HEK293 (cell line): ENCODE data around the gene LLCFC1.

ENCODE experiments used
- CTCF ChIA-PET: fragments of 350-600 bp; formaldehyde crosslinking; extraction: SDS; loops from one replicate; lab custom pipeline; 2021; ENCODE audit warnings: antibody characterized with exemption; lab: Yijun Ruan, JAX
- POLR2A ChIA-PET: fragments of 300-600 bp; formaldehyde crosslinking; extraction: SDS; loops from one replicate; lab custom pipeline; 2020; ENCODE audit warnings: antibody characterized with exemption, inconsistent platforms; lab: Yijun Ruan, JAX
- H3K27ac ChIP-seq: fragments of 200-500 bp; sonication (Bioruptor generic); 2 replicates; pipeline ENCODE4 v1.5.1; 2014; ENCODE audit warnings: low read depth, low read length, control low read depth, inconsistent platforms; ENCODE audit errors: extremely low read depth
- H3K36me3 ChIP-seq, 2 experiments: fragments of 200-500 bp in 1 of 2; sonication (Bioruptor generic) in 1 of 2; 1 replicate in 1 of 2; 2 replicates in 1 of 2; pipeline ENCODE4 v1.5.1; 2014 to 2017; ENCODE audit warnings: inconsistent platforms in 2 of 2, low read length in 2 of 2; ENCODE audit not compliant: control insufficient read depth in 2 of 2, insufficient read depth in 1 of 2
- H3K4me1 ChIP-seq: fragments of 200-500 bp; sonication (Bioruptor generic); 2 replicates; pipeline ENCODE4 v1.5.1; 2014; ENCODE audit warnings: mild to moderate bottlenecking, low read length, inconsistent platforms; ENCODE audit not compliant: control insufficient read depth, insufficient read depth
- H3K4me3 ChIP-seq: 2 replicates; pipeline ENCODE4 v1.5.1; 2011; ENCODE audit warnings: low read depth, mild to moderate bottlenecking, control low read depth, low read length, moderate library complexity
- H3K9me3 ChIP-seq: fragments of 200-500 bp; sonication (Bioruptor generic); 2 replicates; pipeline ENCODE4 v1.5.1; 2014; ENCODE audit warnings: low read depth, low read length, inconsistent platforms; ENCODE audit not compliant: control insufficient read depth, insufficient read depth
- GLIS2 ChIP-seq: fragments of 450-650 bp; formaldehyde crosslinking; IDR thresholded peaks from 2 replicates; pipeline ENCODE4 v1.5.1; 2016; ENCODE audit warnings: missing biosample characterization, missing genetic modification characterization
- HOXA7 ChIP-seq: sonication (generic); formaldehyde crosslinking; IDR thresholded peaks from 2 replicates; pipeline ENCODE4 v1.8.1; 2022; ENCODE audit warnings: missing genetic modification reagents, borderline replicate concordance
- KLF1 ChIP-seq: fragments of 450-650 bp; formaldehyde crosslinking; IDR thresholded peaks from 2 replicates; pipeline ENCODE4 v1.5.1; 2016; ENCODE audit warnings: missing biosample characterization, missing genetic modification characterization
- RBAK ChIP-seq: fragments of 450-650 bp; formaldehyde crosslinking; IDR thresholded peaks from 2 replicates; pipeline ENCODE4 v1.5.1; 2016; ENCODE audit warnings: missing biosample characterization, missing genetic modification characterization
- SETDB1 ChIP-seq: IDR thresholded peaks from one replicate; pipeline ENCODE4 v1.6.1; 2017; ENCODE audit warnings: mild to moderate bottlenecking, low read length, moderate library complexity, mixed read lengths; ENCODE audit not compliant: insufficient read length
- TRIM28 ChIP-seq: IDR thresholded peaks from 2 replicates; pipeline ENCODE4 v1.6.1; 2011; ENCODE audit warnings: low read length, control low read depth, borderline replicate concordance
- ZNF112 ChIP-seq: fragments of 450-650 bp; formaldehyde crosslinking; IDR thresholded peaks from 2 replicates; pipeline ENCODE4 v1.5.0; 2017; ENCODE audit warnings: missing biosample characterization, missing genetic modification characterization
- ZNF138 ChIP-seq: fragments of 450-650 bp; formaldehyde crosslinking; IDR thresholded peaks from 2 replicates; pipeline ENCODE4 v1.5.1; 2016; ENCODE audit warnings: missing biosample characterization, missing genetic modification characterization, borderline replicate concordance
- ZNF140 ChIP-seq: fragments of 450-650 bp; formaldehyde crosslinking; IDR thresholded peaks from 2 replicates; pipeline ENCODE4 v1.5.1; 2016; ENCODE audit warnings: missing biosample characterization, missing genetic modification characterization
- ZNF184 ChIP-seq: fragments of 450-650 bp; IDR thresholded peaks from 2 replicates; pipeline ENCODE4 v1.5.1; 2018; ENCODE audit warnings: missing biosample characterization, mild to moderate bottlenecking, missing genetic modification characterization
- ZNF239 ChIP-seq: fragments of 450-650 bp; formaldehyde crosslinking; IDR thresholded peaks from 2 replicates; pipeline ENCODE4 v1.5.1; 2016; ENCODE audit warnings: missing biosample characterization, missing genetic modification characterization
- ZNF24 ChIP-seq: fragments of 450-650 bp; formaldehyde crosslinking; IDR thresholded peaks from 2 replicates; pipeline ENCODE4 v1.5.1; 2016; ENCODE audit warnings: missing biosample characterization, missing genetic modification characterization
- ZNF292 ChIP-seq: fragments of 450-650 bp; formaldehyde crosslinking; IDR thresholded peaks from 2 replicates; pipeline ENCODE4 v1.5.1; 2016; ENCODE audit warnings: low read depth, missing biosample characterization, missing genetic modification characterization, borderline replicate concordance
- ZNF354C ChIP-seq: fragments of 450-650 bp; formaldehyde crosslinking; IDR thresholded peaks from 2 replicates; pipeline ENCODE4 v1.5.1; 2016; ENCODE audit warnings: missing biosample characterization, missing genetic modification characterization, low read depth, borderline replicate concordance
- ZNF548 ChIP-seq: fragments of 450-650 bp; formaldehyde crosslinking; IDR thresholded peaks from 2 replicates; pipeline ENCODE4 v1.5.1; 2016; ENCODE audit warnings: missing biosample characterization, missing genetic modification characterization
- ZNF549 ChIP-seq: fragments of 450-650 bp; IDR thresholded peaks from 2 replicates; pipeline ENCODE4 v1.5.1; 2018; ENCODE audit warnings: missing biosample characterization, missing genetic modification characterization, mild to moderate bottlenecking, inconsistent platforms, moderate library complexity
- ZNF626 ChIP-seq: fragments of 450-650 bp; sonication (Bioruptor Pico); formaldehyde crosslinking; IDR thresholded peaks from 2 replicates; pipeline ENCODE4 v1.5.1; 2018; ENCODE audit warnings: missing biosample characterization, missing genetic modification characterization, inconsistent platforms
- ZNF660 ChIP-seq: fragments of 450-650 bp; IDR thresholded peaks from 2 replicates; pipeline ENCODE4 v1.5.1; 2018; ENCODE audit warnings: missing biosample characterization, mild to moderate bottlenecking, missing genetic modification characterization
- TF ChIP-seq, protein P1 (sequence below): fragments of 450-650 bp; formaldehyde crosslinking; IDR thresholded peaks from 2 replicates; pipeline ENCODE4 v1.5.1; 2016; ENCODE audit warnings: missing biosample characterization, missing genetic modification characterization, borderline replicate concordance
- TF ChIP-seq, protein P2 (sequence below): fragments of 450-650 bp; formaldehyde crosslinking; IDR thresholded peaks from 2 replicates; pipeline ENCODE4 v1.5.1; 2016; ENCODE audit warnings: missing biosample characterization, missing genetic modification characterization
- TF ChIP-seq, protein P3 (sequence below): fragments of 450-650 bp; formaldehyde crosslinking; IDR thresholded peaks from 2 replicates; pipeline ENCODE4 v1.5.1; 2016; ENCODE audit warnings: missing biosample characterization, missing genetic modification characterization, low read depth
- TF ChIP-seq, protein P4 (sequence below): fragments of 450-650 bp; formaldehyde crosslinking; IDR thresholded peaks from 2 replicates; pipeline ENCODE4 v1.5.0; 2017; ENCODE audit warnings: missing biosample characterization, missing genetic modification characterization, borderline replicate concordance
- TF ChIP-seq, protein P5 (sequence below): fragments of 450-650 bp; IDR thresholded peaks from 2 replicates; pipeline ENCODE4 v1.5.1; 2018; ENCODE audit warnings: missing biosample characterization, missing genetic modification characterization

LLCFC1 gene

DNA sequence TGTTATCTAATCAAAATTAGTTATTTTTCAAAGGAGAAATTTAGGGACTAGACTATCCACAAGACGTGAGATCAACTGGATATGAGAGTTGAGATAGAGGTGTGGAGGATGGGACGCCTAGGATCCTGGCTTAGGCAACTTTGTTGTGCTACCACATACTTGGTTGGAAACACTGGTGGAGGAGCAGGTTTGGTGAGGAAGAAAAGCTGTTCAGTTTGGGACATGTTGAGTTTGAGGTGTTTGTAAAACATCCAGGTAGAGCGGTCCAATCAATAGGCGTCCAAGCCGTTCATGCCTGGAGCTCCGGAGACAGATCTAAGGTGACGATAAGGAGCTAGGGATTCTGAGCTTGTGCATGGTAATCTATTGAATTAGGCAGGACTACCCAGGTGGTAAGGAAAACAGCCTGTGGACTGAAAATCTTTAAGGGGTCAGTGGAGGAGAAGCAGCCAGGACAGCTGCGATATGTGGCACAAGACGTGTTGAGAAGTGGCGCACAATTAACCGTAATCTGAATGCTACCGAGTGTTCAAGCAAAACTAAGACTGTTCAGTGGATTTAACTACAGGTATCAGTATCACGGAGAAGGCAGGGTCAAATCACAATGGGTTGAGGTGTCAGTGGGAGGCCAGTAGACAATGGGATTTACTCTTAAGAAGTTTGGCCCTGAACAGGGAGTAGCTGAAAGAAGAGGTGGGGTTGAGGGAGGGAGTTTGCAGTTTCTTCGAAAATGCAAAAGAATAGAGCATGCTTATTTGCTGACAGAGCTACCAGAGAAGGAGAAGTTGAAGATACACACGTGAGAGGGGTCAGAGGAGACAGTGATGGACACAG, 37.6 kb upstream of the LLCFC1 start (continued):
- TF ChIP-seq, protein P1, sequence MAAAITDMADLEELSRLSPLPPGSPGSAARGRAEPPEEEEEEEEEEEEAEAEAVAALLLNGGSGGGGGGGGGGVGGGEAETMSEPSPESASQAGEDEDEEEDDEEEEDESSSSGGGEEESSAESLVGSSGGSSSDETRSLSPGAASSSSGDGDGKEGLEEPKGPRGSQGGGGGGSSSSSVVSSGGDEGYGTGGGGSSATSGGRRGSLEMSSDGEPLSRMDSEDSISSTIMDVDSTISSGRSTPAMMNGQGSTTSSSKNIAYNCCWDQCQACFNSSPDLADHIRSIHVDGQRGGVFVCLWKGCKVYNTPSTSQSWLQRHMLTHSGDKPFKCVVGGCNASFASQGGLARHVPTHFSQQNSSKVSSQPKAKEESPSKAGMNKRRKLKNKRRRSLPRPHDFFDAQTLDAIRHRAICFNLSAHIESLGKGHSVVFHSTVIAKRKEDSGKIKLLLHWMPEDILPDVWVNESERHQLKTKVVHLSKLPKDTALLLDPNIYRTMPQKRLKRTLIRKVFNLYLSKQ, result no peak

DNA sequence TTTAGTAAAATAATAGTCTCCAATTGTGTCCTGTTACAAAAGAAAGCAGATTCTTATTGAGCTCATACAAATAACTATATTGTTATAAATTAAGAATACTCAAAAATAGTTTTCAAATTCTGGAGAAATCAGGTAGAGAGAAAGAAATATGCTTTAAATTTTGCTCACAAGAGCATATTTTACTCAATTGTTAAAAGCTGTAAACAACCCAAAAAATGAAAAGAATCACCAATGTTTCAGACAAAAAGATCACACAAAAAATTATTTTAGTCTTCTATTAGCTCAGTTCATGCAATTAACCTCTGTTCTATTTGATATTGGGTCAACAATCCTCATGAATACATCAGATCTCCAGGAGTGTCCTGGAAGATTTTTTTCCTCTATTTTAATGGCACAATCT, 35.2 kb upstream of the LLCFC1 start:
- Histone ChIP-seq H3K4me3 (no peak overlapping the region), H3K27ac (no peak overlapping the region), H3K4me1 (no peaks in the 10 kb centered on the region), H3K9me3 (no peaks in the 10 kb centered on the region), H3K36me3 (no peaks in the 10 kb centered on the region)
- TF ChIP-seq ZNF24 (tag by site-specific recombination) (no peak), ZNF239 (tag by site-specific recombination) (no peak), ZNF660 (tag by site-specific recombination) (no peak), RBAK (tag by site-specific recombination) (no peak), ZNF549 (tag by site-specific recombination) (no peak), GLIS2 (no peak), SETDB1 (peak; percentile 95), ZNF112 (tag by site-specific recombination) (no peak), ZNF184 (no peak), ZNF140 (peak; percentile 8; the same call in 1 of the 2 replicates), ZNF138 (tag by site-specific recombination) (no peak)
- TF ChIP-seq, protein P2, sequence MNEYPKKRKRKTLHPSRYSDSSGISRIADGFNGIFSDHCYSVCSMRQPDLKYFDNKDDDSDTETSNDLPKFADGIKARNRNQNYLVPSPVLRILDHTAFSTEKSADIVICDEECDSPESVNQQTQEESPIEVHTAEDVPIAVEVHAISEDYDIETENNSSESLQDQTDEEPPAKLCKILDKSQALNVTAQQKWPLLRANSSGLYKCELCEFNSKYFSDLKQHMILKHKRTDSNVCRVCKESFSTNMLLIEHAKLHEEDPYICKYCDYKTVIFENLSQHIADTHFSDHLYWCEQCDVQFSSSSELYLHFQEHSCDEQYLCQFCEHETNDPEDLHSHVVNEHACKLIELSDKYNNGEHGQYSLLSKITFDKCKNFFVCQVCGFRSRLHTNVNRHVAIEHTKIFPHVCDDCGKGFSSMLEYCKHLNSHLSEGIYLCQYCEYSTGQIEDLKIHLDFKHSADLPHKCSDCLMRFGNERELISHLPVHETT (tag by site-specific recombination), result no peak
- TF ChIP-seq, protein P3, sequence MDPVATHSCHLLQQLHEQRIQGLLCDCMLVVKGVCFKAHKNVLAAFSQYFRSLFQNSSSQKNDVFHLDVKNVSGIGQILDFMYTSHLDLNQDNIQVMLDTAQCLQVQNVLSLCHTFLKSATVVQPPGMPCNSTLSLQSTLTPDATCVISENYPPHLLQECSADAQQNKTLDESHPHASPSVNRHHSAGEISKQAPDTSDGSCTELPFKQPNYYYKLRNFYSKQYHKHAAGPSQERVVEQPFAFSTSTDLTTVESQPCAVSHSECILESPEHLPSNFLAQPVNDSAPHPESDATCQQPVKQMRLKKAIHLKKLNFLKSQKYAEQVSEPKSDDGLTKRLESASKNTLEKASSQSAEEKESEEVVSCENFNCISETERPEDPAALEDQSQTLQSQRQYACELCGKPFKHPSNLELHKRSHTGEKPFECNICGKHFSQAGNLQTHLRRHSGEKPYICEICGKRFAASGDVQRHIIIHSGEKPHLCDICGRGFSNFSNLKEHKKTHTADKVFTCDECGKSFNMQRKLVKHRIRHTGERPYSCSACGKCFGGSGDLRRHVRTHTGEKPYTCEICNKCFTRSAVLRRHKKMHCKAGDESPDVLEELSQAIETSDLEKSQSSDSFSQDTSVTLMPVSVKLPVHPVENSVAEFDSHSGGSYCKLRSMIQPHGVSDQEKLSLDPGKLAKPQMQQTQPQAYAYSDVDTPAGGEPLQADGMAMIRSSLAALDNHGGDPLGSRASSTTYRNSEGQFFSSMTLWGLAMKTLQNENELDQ (tag by site-specific recombination), result no peak
- TF ChIP-seq, protein P4, sequence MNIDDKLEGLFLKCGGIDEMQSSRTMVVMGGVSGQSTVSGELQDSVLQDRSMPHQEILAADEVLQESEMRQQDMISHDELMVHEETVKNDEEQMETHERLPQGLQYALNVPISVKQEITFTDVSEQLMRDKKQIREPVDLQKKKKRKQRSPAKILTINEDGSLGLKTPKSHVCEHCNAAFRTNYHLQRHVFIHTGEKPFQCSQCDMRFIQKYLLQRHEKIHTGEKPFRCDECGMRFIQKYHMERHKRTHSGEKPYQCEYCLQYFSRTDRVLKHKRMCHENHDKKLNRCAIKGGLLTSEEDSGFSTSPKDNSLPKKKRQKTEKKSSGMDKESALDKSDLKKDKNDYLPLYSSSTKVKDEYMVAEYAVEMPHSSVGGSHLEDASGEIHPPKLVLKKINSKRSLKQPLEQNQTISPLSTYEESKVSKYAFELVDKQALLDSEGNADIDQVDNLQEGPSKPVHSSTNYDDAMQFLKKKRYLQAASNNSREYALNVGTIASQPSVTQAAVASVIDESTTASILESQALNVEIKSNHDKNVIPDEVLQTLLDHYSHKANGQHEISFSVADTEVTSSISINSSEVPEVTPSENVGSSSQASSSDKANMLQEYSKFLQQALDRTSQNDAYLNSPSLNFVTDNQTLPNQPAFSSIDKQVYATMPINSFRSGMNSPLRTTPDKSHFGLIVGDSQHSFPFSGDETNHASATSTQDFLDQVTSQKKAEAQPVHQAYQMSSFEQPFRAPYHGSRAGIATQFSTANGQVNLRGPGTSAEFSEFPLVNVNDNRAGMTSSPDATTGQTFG (tag by site-specific recombination), result no peak
- ChIA-PET POLR2A (no interaction called here), CTCF (interaction anchor here (0.6 to 0.8 kb wide), 3 partner anchors 16 to 98 kb away, joined by 3 read pairs; no protein-coding TSS in a partner anchor)

DNA sequence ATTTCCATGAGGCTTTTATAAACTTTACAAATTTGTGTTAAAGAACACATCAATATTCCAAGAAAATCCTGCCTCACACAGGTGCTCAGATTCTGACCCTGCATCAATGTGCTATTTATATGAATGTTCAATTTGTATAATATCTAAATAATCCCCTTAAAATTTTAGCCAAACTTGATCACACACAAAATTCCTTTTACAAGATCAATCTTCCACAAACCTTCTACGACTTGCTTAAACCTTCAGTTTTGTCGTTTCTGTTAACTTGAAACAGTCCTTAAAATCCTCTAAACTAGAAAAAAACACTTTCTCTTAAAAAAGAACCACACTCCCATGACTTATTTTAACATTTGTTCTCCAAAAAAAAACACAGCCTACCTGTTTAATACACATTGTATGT, 33.5 kb upstream of the LLCFC1 start:
- Histone ChIP-seq H3K27ac (no peak overlapping the region), H3K4me1 (no peaks in the 10 kb centered on the region), H3K4me3 (no peak overlapping the region), H3K9me3 (no peaks in the 10 kb centered on the region), H3K36me3 (no peaks in the 10 kb centered on the region)
- POLR2A ChIA-PET, result no interaction called here
- no peak for TF ChIP-seq HOXA7 (CRISPR knock-in tag)
- TF ChIP-seq KLF1, result no peak
- peak; percentile 17; the same call in 1 of the 2 replicates for TF ChIP-seq TRIM28
- TF ChIP-seq, protein P5, sequence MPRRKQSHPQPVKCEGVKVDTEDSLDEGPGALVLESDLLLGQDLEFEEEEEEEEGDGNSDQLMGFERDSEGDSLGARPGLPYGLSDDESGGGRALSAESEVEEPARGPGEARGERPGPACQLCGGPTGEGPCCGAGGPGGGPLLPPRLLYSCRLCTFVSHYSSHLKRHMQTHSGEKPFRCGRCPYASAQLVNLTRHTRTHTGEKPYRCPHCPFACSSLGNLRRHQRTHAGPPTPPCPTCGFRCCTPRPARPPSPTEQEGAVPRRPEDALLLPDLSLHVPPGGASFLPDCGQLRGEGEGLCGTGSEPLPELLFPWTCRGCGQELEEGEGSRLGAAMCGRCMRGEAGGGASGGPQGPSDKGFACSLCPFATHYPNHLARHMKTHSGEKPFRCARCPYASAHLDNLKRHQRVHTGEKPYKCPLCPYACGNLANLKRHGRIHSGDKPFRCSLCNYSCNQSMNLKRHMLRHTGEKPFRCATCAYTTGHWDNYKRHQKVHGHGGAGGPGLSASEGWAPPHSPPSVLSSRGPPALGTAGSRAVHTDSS (tag by site-specific recombination), result no peak
- 0 out of 2 replicates have a peak, but pooled peaks have one; percentile 30 for TF ChIP-seq ZNF626 (tag by site-specific recombination)
- no peak for TF ChIP-seq ZNF354C (tag by site-specific recombination)
- no peak for TF ChIP-seq ZNF292
- peak; percentile 94 for TF ChIP-seq SETDB1
- no peak for TF ChIP-seq ZNF548 (tag by site-specific recombination)
- CTCF ChIA-PET, result no interaction called here
